Colonic mucosa (tissue), 4 donors: Measurements from ENCODE around the gene PARD6G. TPM values are rescaled to one million over a fixed set of nuclear protein-coding genes. Genes with fewer than 3 reads are reported as not detected.
"Not testable (repeated sequence)": the region's sequence is repeated elsewhere in the genome, so short reads cannot be mapped to it uniquely, and the experiment has no call there.

Source experiments
- DNase-seq: peaks from one replicate; pipeline ENCODE4 v3.0.0-alpha.2; 2020
- H3K27ac ChIP-seq: fragments of 200-600 bp; one replicate; pipeline ENCODE4 v1.8.0; 2021
- H3K27me3 ChIP-seq: fragments of 200-600 bp; one replicate; pipeline ENCODE4 v1.8.0; 2021
- H3K36me3 ChIP-seq: fragments of 200-600 bp; one replicate; pipeline ENCODE4 v1.8.0; 2021
- H3K4me1 ChIP-seq: fragments of 200-600 bp; one replicate; pipeline ENCODE4 v1.8.0; 2021; ENCODE audit warnings: mild to moderate bottlenecking
- H3K4me3 ChIP-seq: fragments of 200-600 bp; one replicate; pipeline ENCODE4 v1.8.0; 2021
- H3K9ac ChIP-seq, 2 donors: one replicate each; pipeline ENCODE4 v1.7.0; 2013; ENCODE audit warnings: control low read depth in 2 of 2, low read depth in 2 of 2, low read length in 2 of 2
- H3K9me3 ChIP-seq: fragments of 200-600 bp; one replicate; pipeline ENCODE4 v1.8.0; 2021
- intact Hi-C: fragments of 100-400 bp; cut with DNase I; formaldehyde crosslinking; loops from one replicate; pipeline ENCODE4 v1.14.1; 2022
- total RNA-seq, 2 donors: library from RNA; stranded (reverse); fragmentation: NEBNext Ultra II Directional in 1 of 2; extraction: Animal tissue kit (Norgen Biotek cat#: 25700) in 1 of 2; gene quantifications; one replicate each; pipeline ENCODE4 v1.2.1, GENCODE V29; 2021
- TF ChIP-seq, protein P1 (sequence below): fragments of 200-600 bp; IDR thresholded peaks from one replicate; pipeline ENCODE4 v1.8.0; 2022; ENCODE audit warnings: antibody characterized with exemption, mild to moderate bottlenecking
- donor health status: healthy.
- donor health status: DM: no; HTN: no; CAD: no.
- donor health status: DM: no; HTN: no; CAD: no.

PARD6G gene
- total RNA-seq, 2 donors from 2014 or later, result 1.0 to 1.2 TPM

- intact Hi-C loops, result no loop called here
- H3K4me1 ChIP-seq, result no peaks in the 10 kb centered on the region
Observed at GRCh38 chr18:80238651-80239260, 8.6 kb downstream of the PARD6G start.

GRCh38 chr18:80237519-80237918 lies 9.8 kb downstream of the PARD6G start:
- H3K9me3 ChIP-seq, H3K4me3 ChIP-seq, H3K27ac ChIP-seq, H3K27me3 ChIP-seq, H3K4me1 ChIP-seq, H3K9ac ChIP-seq, intact Hi-C loops, DNase-seq, H3K36me3 ChIP-seq: not testable (repeated sequence)

More at GRCh38 chr18:80238651-80239260, 8.6 kb downstream of the PARD6G start:
- TF ChIP-seq, protein P1, sequence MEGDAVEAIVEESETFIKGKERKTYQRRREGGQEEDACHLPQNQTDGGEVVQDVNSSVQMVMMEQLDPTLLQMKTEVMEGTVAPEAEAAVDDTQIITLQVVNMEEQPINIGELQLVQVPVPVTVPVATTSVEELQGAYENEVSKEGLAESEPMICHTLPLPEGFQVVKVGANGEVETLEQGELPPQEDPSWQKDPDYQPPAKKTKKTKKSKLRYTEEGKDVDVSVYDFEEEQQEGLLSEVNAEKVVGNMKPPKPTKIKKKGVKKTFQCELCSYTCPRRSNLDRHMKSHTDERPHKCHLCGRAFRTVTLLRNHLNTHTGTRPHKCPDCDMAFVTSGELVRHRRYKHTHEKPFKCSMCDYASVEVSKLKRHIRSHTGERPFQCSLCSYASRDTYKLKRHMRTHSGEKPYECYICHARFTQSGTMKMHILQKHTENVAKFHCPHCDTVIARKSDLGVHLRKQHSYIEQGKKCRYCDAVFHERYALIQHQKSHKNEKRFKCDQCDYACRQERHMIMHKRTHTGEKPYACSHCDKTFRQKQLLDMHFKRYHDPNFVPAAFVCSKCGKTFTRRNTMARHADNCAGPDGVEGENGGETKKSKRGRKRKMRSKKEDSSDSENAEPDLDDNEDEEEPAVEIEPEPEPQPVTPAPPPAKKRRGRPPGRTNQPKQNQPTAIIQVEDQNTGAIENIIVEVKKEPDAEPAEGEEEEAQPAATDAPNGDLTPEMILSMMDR, result no peak
- H3K36me3 ChIP-seq, result no peaks in the 10 kb centered on the region
- no peak overlapping the region for H3K4me3 ChIP-seq
- H3K9me3 ChIP-seq, result no peaks in the 10 kb centered on the region
- no peak overlapping the region for H3K27ac ChIP-seq
- DNase-seq, result no peak
- no peak overlapping the region for H3K9ac ChIP-seq
- no peaks in the 10 kb centered on the region for H3K27me3 ChIP-seq

DNA sequence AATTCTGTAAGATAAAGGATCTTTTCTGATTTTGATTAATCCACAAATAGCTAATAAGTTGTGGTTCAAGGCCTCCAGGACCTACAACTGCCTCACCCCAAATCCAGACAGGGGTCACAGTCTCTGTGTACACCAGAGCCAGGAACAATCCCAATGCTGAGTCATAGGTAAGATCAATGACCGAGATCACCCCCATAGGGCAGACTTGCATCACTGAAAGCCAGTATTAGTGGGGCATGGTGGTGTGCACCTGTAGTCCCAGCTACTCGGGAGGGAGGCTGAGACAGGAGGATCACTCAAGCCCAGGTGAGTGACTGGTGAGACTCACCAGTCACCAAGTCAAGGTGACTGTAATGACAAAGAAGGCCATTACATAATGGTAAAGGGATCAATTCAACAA lies 12.9 kb downstream of the PARD6G start:
- Histone ChIP-seq H3K36me3 (no peaks in the 10 kb centered on the region), H3K9me3 (no peaks in the 10 kb centered on the region), H3K4me1 (no peaks in the 10 kb centered on the region), H3K9ac (no peak overlapping the region), H3K27ac (no peak overlapping the region), H3K4me3 (no peak overlapping the region), H3K27me3 (no peaks in the 10 kb centered on the region)
- TF ChIP-seq, protein P1, result no peak
- intact Hi-C loops, result no loop called here
- no peak for DNase-seq

- Histone ChIP-seq H3K9ac (no peak overlapping the region), H3K27ac (no peak overlapping the region), H3K36me3 (no peaks in the 10 kb centered on the region), H3K9me3 (no peaks in the 10 kb centered on the region), H3K4me3 (no peak overlapping the region), H3K27me3 (no peaks in the 10 kb centered on the region), H3K4me1 (no peaks in the 10 kb centered on the region)
- intact Hi-C loops, result no loop called here
- DNase-seq, result no peak
- TF ChIP-seq, protein P1, result no peak
Observed at GRCh38 chr18:80233899-80234298, 13.4 kb downstream of the PARD6G start.

DNA sequence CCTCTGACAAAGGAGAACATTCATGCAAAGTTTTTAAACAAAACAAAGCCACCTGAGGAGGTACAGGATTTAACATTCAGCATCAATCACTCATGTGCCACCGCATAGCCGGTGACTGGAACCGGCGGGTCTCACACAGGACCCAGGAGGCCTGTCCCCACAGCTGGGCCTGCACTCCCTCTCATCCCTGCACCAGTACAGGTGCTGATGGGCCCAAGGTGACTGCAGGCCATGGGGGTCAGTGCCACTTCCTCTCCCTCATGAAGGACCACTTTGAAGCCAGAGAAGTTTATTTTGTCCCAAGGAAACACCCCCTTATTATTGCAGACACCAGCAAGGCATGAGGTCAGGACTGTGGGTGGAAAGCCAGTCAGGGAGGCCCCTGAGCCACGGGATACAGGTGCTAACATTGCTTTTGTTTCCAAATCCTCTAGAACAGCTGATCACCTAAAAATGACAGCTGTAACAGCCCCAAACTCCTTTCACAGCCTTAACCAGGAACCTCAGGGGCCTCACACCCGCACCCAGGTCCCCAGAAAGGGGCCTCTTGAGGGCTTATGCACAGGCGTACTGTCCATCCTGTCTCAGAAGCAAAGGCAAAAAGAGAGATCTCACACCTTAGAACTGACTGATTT lies 14.0 kb downstream of the PARD6G start:
- TF ChIP-seq, protein P1, result no peak
- H3K36me3 ChIP-seq, result no peaks in the 10 kb centered on the region
- intact Hi-C loops, result no loop called here
- H3K9ac ChIP-seq, result no peak overlapping the region
- H3K4me1 ChIP-seq, result no peaks in the 10 kb centered on the region
- DNase-seq, result no peak
- no peaks in the 10 kb centered on the region for H3K27me3 ChIP-seq
- H3K27ac ChIP-seq, result no peak overlapping the region
- no peak overlapping the region for H3K4me3 ChIP-seq
- H3K9me3 ChIP-seq, result no peaks in the 10 kb centered on the region

DNA sequence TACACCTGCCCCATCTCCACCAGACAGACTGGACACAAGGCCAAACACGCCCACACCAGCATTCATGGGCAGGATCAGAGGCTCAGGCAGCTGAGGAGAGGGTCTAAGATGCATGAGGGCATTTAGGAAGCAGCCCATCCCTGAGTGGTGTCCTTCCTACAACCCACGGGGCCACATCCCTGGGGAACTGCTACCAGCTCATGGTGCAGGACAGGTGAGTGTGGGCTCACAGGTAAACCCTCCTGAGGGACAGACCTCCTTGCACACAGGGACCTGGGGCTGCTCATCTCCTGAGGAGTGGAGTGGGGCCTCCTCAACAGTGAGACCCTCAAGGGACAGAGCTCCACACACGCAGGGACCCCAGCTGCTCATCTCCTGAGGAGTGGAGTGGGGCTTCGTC lies 14.6 kb downstream of the PARD6G start:
- Histone ChIP-seq H3K27ac (no peak overlapping the region), H3K4me3 (no peak overlapping the region), H3K4me1 (no peaks in the 10 kb centered on the region), H3K27me3 (no peaks in the 10 kb centered on the region), H3K36me3 (no peaks in the 10 kb centered on the region), H3K9ac (no peak overlapping the region), H3K9me3 (no peaks in the 10 kb centered on the region)
- no peak for DNase-seq
- intact Hi-C loops, result no loop called here
- TF ChIP-seq, protein P1, result no peak
